Neutrophil (primary cell): Measurements from ENCODE around the gene CFAP43.

Source experiments
- H3K27ac ChIP-seq: fragments of 200-600 bp; sonication (generic); 2 replicates; pipeline ENCODE4 v1.5.1; 2016; ENCODE audit warnings: mild to moderate bottlenecking, moderate library complexity
- H3K27me3 ChIP-seq: fragments of 200-600 bp; sonication (generic); 2 replicates; pipeline ENCODE4 v1.6.0; 2016; ENCODE audit warnings: mild to moderate bottlenecking
- H3K36me3 ChIP-seq: fragments of 200-600 bp; sonication (generic); 2 replicates; pipeline ENCODE4 v1.5.1; 2017
- H3K4me1 ChIP-seq, 2 experiments: fragments of 200-600 bp in 1 of 2; sonication (generic) in 1 of 2; 1 replicate in 1 of 2; 2 replicates in 1 of 2; pipeline versions ENCODE4 v1.5.1 to v1.6.1; 2013 to 2016; ENCODE audit warnings: low read depth in 1 of 2, low read length in 1 of 2, mild to moderate bottlenecking in 1 of 2, moderate library complexity in 1 of 2; ENCODE audit not compliant: control insufficient read depth in 1 of 2, insufficient read depth in 1 of 2
- H3K4me3 ChIP-seq, 2 experiments: fragments of 200-600 bp in 1 of 2; sonication (generic) in 1 of 2; 1 replicate in 1 of 2; 2 replicates in 1 of 2; pipeline ENCODE4 v1.5.1; 2013 to 2016; ENCODE audit warnings: low read depth in 1 of 2, low read length in 1 of 2, mild to moderate bottlenecking in 1 of 2, moderate library complexity in 1 of 2
- H3K9me3 ChIP-seq: fragments of 200-600 bp; sonication (generic); 2 replicates; pipeline ENCODE4 v1.5.1; 2016
- TF ChIP-seq, protein P1 (sequence below): fragments of 200-600 bp; sonication (generic); IDR thresholded peaks from 2 replicates; pipeline ENCODE4 v1.5.1; 2016; ENCODE audit warnings: antibody characterized with exemption

The CFAP43 gene

DNA sequence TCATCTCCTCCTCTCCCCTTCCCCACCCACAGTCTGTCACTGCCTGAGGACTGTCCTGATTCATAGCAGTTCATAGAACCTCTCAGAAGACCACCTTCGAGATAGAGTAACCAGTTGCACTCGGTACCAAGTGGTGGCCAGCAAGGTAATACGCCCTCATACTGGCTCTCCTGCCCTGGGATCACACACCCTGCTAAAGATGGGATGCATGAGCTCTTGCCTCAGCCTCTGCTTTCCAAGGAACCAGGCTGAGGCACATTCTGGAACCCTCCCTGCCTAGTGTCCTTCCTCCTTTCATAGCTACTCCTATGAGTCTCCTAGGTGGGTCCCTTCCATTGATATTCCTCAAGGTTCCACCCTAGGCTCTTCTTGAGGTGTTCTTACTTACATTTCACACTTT is 15.5 kb downstream of the CFAP43 start:
- H3K9me3 ChIP-seq, result no peaks in the 10 kb centered on the region
- H3K36me3 ChIP-seq, result no peaks in the 10 kb centered on the region
- TF ChIP-seq, protein P1, sequence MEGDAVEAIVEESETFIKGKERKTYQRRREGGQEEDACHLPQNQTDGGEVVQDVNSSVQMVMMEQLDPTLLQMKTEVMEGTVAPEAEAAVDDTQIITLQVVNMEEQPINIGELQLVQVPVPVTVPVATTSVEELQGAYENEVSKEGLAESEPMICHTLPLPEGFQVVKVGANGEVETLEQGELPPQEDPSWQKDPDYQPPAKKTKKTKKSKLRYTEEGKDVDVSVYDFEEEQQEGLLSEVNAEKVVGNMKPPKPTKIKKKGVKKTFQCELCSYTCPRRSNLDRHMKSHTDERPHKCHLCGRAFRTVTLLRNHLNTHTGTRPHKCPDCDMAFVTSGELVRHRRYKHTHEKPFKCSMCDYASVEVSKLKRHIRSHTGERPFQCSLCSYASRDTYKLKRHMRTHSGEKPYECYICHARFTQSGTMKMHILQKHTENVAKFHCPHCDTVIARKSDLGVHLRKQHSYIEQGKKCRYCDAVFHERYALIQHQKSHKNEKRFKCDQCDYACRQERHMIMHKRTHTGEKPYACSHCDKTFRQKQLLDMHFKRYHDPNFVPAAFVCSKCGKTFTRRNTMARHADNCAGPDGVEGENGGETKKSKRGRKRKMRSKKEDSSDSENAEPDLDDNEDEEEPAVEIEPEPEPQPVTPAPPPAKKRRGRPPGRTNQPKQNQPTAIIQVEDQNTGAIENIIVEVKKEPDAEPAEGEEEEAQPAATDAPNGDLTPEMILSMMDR, result no peak
- no peaks in the 10 kb centered on the region for H3K4me1 ChIP-seq
- peaks cover 16% of the 10 kb centered on the region for H3K27me3 ChIP-seq
- no peak overlapping the region for H3K27ac ChIP-seq
- H3K4me3 ChIP-seq, result no peak overlapping the region

DNA sequence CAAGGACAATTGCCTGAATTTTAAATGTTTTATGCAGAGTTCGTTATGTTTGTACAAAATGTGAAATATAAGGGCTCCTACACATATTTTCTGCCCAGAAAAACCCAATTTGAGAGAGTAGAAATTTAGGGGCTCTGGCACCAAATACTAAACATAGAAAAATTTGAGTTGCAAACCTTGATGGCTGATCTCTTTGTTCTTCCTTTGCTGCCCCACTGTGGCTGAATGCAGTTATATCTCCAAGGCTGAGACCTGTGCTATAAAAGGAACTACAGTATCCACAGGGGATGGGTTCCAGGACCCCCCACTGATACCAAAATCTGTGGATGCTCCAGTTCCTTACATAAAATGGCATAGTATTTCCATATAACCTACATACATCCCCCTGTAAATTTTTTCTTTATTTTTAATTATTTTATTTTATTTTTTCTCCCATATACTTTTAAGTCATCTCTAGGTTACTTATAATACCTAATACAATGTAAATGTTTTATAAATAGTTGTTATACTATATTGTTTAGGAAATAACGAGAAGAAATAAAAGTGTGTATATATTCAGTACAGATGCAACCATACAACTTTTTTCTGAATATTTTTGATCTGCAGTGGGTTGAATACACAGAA is 22.5 kb downstream of the CFAP43 start:
- H3K4me1 ChIP-seq, result no peaks in the 10 kb centered on the region
- H3K4me3 ChIP-seq, result no peak overlapping the region
- H3K27me3 ChIP-seq, result no peaks in the 10 kb centered on the region
- H3K9me3 ChIP-seq, result no peaks in the 10 kb centered on the region
- TF ChIP-seq, protein P1, result no peak
- H3K36me3 ChIP-seq, result no peaks in the 10 kb centered on the region
- no peak overlapping the region for H3K27ac ChIP-seq

DNA sequence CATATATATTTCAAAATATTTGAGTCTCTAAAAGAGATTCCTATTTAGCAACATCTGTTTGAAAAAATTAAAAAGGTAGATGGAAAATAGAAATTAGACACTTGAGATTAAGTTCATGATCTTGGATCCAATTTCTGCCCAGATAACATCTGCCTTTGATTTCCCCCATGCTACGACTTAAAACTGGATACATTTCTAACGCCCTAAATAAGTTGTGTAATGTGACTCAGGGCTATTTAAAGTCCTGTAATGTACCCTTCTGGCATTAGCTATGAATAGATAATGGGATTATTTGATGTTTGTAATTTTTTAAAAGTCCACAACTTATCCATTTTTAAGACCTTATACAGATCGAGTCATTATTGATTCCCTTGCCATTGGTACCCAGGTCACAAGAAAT is 23.4 kb downstream of the CFAP43 start:
- TF ChIP-seq, protein P1, result no peak
- Histone ChIP-seq H3K4me1 (no peaks in the 10 kb centered on the region), H3K9me3 (no peaks in the 10 kb centered on the region), H3K27ac (no peak overlapping the region), H3K4me3 (no peak overlapping the region), H3K27me3 (no peaks in the 10 kb centered on the region), H3K36me3 (no peaks in the 10 kb centered on the region)

DNA sequence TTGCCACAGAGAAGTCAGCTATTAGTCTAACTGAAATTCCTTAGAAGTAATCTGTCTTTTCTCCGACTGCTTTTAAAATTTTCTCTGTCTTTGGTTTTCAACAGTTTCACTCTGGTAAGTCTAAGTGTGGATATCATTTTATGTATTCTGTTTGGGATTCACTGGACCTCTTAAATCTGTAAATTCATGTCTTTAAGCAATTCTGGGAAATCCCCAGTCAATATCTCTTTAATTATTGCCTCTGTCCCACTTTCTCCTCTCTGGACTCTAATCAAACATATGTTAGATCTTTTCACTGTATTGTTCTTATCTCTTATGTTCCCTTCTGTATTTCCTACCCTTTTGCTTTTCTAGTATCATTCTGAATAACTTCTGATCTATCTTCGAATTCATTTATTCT is 29.9 kb downstream of the CFAP43 start:
- Histone ChIP-seq H3K4me3 (no peak overlapping the region), H3K27ac (no peak overlapping the region), H3K27me3 (no peaks in the 10 kb centered on the region), H3K4me1 (no peaks in the 10 kb centered on the region), H3K36me3 (no peaks in the 10 kb centered on the region), H3K9me3 (no peaks in the 10 kb centered on the region)
- TF ChIP-seq, protein P1, result no peak

DNA sequence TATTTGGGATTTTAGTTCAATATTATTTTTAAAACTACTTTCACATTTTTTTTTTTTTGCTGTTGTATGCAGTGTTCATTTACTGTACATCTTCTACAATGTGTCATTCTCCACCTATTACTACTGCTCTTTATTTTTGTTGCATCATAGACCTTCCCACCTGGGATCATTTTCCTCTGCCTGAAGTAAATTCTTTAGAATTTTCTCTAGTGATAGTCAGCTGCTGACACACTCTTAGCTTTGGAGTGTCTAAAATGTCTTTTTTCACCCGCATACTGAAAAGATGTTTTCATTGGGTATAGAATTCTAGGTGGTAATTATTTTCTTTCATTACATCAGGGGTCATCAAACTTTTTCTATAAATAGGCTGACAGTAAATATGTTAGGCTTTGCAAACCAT is 30.5 kb downstream of the CFAP43 start:
- no peaks in the 10 kb centered on the region for H3K9me3 ChIP-seq
- no peak overlapping the region for H3K27ac ChIP-seq
- no peaks in the 10 kb centered on the region for H3K27me3 ChIP-seq
- H3K36me3 ChIP-seq, result no peaks in the 10 kb centered on the region
- no peaks in the 10 kb centered on the region for H3K4me1 ChIP-seq
- H3K4me3 ChIP-seq, result no peak overlapping the region
- TF ChIP-seq, protein P1, result no peak

DNA sequence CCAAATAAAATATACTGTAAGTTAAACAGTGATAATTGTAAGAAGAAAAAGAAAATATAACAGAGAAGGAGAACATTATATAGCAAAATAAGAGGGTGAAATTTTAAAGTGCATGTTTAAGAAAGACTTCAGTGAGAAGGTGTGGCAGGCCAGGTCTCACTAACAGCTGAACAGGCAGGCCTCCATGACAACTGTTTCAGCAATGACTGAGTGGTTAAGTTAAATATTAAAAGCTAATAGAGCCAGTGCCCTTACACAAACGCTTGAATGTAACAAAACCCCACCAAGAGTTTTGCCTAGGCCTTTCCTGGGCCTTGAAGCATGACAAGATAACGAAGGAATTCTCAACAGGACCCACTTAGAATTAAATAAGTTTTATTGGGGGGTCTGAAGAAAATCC is 32.6 kb downstream of the CFAP43 start:
- no peaks in the 10 kb centered on the region for H3K36me3 ChIP-seq
- H3K27me3 ChIP-seq, result no peaks in the 10 kb centered on the region
- TF ChIP-seq, protein P1, result no peak
- H3K27ac ChIP-seq, result no peak overlapping the region
- H3K9me3 ChIP-seq, result no peaks in the 10 kb centered on the region
- no peak overlapping the region for H3K4me3 ChIP-seq
- H3K4me1 ChIP-seq, result no peaks in the 10 kb centered on the region
